HG02884 (cell line): Measurements from ENCODE around the gene PTPRE.

Source experiments
- ATAC-seq: cut with Tn5 transposase; IDR thresholded peaks from one replicate; pipeline ENCODE4 v1.9.1; 2021; ENCODE audit warnings: mild to moderate bottlenecking, moderate library complexity; ENCODE audit not compliant: unreplicated experiment

Gene PTPRE

GRCh38 chr10:127906548-127907377 is at the start of gene PTPRE:
PTPRE (plus strand) TSS chr10:127907103; CDS start chr10:128040882, 133,779 bp downstream.
- ATAC-seq: peak; percentile 86

GRCh38 chr10:127860592-127860991 is 46.3 kb upstream of the PTPRE start:
- no peak for ATAC-seq

GRCh38 chr10:127863231-127863825 is 43.6 kb upstream of the PTPRE start:
- ATAC-seq: no peak

- ATAC-seq: no peak
These were observed 40.5 kb upstream of the PTPRE start for GRCh38 chr10:127866276-127867013.

- ATAC-seq: no peak
These were observed 39.1 kb upstream of the PTPRE start for GRCh38 chr10:127867805-127868204.

- ATAC-seq: no peak
These were observed 37.6 kb upstream of the PTPRE start for GRCh38 chr10:127869329-127869728.

- no peak for ATAC-seq
These were observed 35.3 kb upstream of the PTPRE start for GRCh38 chr10:127871631-127872010.

GRCh38 chr10:127872011-127872761 is 34.7 kb upstream of the PTPRE start:
- ATAC-seq: no peak

- no peak for ATAC-seq
These were observed 33.9 kb upstream of the PTPRE start for GRCh38 chr10:127872871-127873600.

- no peak for ATAC-seq
These were observed 32.9 kb upstream of the PTPRE start for GRCh38 chr10:127873901-127874470.

GRCh38 chr10:127874671-127875448 is 32.0 kb upstream of the PTPRE start:
- ATAC-seq: no peak

- no peak for ATAC-seq
These were observed 31.5 kb upstream of the PTPRE start for GRCh38 chr10:127875449-127875765.

GRCh38 chr10:127875916-127876315 is 31.0 kb upstream of the PTPRE start:
- no peak for ATAC-seq

- ATAC-seq: no peak
These were observed 29.8 kb upstream of the PTPRE start for GRCh38 chr10:127877116-127877515.

GRCh38 chr10:127877699-127878098 is 29.2 kb upstream of the PTPRE start:
- no peak for ATAC-seq

GRCh38 chr10:127878475-127879055 is 28.3 kb upstream of the PTPRE start:
- ATAC-seq: no peak

GRCh38 chr10:127880557-127880956 is 26.3 kb upstream of the PTPRE start:
- ATAC-seq: no peak

GRCh38 chr10:127881262-127881661 is 25.6 kb upstream of the PTPRE start:
- ATAC-seq: no peak

- ATAC-seq: no peak
These were observed 24.5 kb upstream of the PTPRE start for GRCh38 chr10:127882391-127882790.
